ENCODE measurements around the gene CNIH3. TPM values are rescaled to one million over a fixed set of nuclear protein-coding genes. Genes with fewer than 3 reads are reported as not detected.

CNIH3 gene
- total RNA-seq, 1 experiment from 2014 or later = 4.2 TPM

DNA sequence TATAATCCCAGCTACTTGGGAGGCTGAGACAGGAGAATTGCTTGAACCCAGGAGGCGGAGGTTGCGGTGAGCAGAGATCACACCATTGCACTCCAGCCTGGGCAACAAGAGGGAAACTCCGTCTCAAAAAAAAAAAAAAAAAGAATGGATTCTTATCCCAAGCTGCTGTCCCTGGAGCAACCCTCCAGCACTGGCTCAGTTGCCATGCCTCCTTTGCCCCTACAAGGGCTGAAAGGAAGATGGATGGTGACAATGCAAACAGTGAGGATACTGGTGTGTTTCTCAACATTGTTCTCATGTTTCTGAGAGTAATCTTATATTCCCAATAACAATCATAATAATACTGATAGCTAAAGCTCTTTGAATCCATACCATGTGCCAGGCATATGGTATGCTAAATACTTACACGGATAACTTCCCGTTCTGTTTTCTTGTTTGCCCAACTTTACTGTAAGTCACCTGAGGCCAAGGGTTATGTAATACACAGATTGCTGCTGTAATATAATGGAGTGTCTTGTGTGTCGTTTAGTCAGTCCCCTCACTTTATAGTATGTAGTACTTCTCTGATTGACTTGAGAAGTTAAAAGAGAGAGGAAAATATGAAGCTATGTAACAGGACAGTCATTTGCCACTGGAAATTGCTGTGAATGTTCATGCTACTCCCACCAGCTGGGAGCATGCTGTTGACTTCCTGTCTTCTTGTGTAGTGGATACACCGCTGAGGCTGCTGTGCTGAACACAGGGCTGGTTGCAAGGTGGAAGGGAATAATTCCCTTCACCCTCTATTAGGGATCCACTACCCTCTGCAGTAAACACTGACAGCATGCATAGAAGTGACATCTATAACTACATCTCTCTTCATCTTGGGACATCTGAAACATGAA, 153.6 kb downstream of the CNIH3 start:
- Mint-ChIP-seq H3K4me3 (no peak overlapping the region), H3K27ac (no peak overlapping the region), H3K4me1 (peaks cover 37 to 44% of the 10 kb centered on the region in 2 experiments), H3K36me3 (ENCODE audit: insufficient read depth in 1 of 3, low read depth in 3 of 3) (no peaks in the 10 kb centered on the region), H3K27me3 (ENCODE audit: low read depth) (peaks cover 4% of the 10 kb centered on the region), H3K9me3 (no peaks in the 10 kb centered on the region; a peak in 1 of 5 replicates)
- Histone ChIP-seq H2BK20ac (ENCODE audit: low read depth, low read length, poor library complexity, severe bottlenecking) (no peak overlapping the region), H3K23ac (ENCODE audit: insufficient read length, low read depth, low read length) (no peak overlapping the region), H2BK15ac (ENCODE audit: low read depth, low read length) (no peak overlapping the region), H3T11ph (ENCODE audit: low read length) (no peak overlapping the region), H3K18ac (ENCODE audit: insufficient read length, low read depth, low read length) (no peak overlapping the region), H4K91ac (ENCODE audit: insufficient read length, low read depth, low read length) (no peak overlapping the region), H2BK120ac (ENCODE audit: low read depth, low read length, poor library complexity, severe bottlenecking) (no peak overlapping the region), H2BK12ac (ENCODE audit: insufficient read length, low read depth, low read length) (no peak overlapping the region), H4K8ac (replicated peaks; ENCODE audit: insufficient read length, low read depth, low read length) (no peak overlapping the region), H3K4me1 (ENCODE audit: insufficient read depth, low read length) (no peaks in the 10 kb centered on the region; the same call in 1 of the 2 replicates), H4K20me1 (ENCODE audit: control insufficient read depth, insufficient read depth, insufficient read length) (no peaks in the 10 kb centered on the region), H3K27ac (ENCODE audit: insufficient read length, low read depth, low read length) (no peak overlapping the region), H3K4ac (ENCODE audit: low read depth, low read length) (no peak overlapping the region), H3K14ac (ENCODE audit: insufficient read depth, low read length) (no peak overlapping the region), H4K5ac (ENCODE audit: insufficient read length, low read depth, low read length) (no peak overlapping the region), H2BK5ac (ENCODE audit: insufficient read length, low read length) (no peak overlapping the region), H3K23me2 (ENCODE audit: insufficient read length, low read depth, low read length, poor library complexity, severe bottlenecking) (no peaks in the 10 kb centered on the region), H3K27me3 (ENCODE audit: insufficient read depth, low read length) (no peaks in the 10 kb centered on the region), H3K4me2 (ENCODE audit: insufficient read depth, insufficient read length, low read length) (no peak overlapping the region), H3K79me2 (ENCODE audit: insufficient read depth, low read length) (no peaks in the 10 kb centered on the region), H2AFZ (ENCODE audit: low read length) (no peak overlapping the region), H2AK5ac (ENCODE audit: insufficient read length, low read length) (no peak overlapping the region), H3K9me3 (ENCODE audit: control insufficient read depth, low read depth, low read length) (no peaks in the 10 kb centered on the region), H3K9ac (ENCODE audit: extremely low read depth, insufficient read length, low read length) (no peak overlapping the region), H3K56ac (ENCODE audit: insufficient read length, low read depth, low read length) (no peak overlapping the region), H3K79me1 (ENCODE audit: insufficient read depth, low read depth, low read length, poor library complexity, severe bottlenecking) (no peaks in the 10 kb centered on the region)
- DNase-seq = no peak
- WGBS (ENCODE audit: extremely low coverage, insufficient read length, low lambda C conversion rate) = no CpG with 5 or more reads among the region's 7 CpGs
- TF ChIP-seq, protein P1, sequence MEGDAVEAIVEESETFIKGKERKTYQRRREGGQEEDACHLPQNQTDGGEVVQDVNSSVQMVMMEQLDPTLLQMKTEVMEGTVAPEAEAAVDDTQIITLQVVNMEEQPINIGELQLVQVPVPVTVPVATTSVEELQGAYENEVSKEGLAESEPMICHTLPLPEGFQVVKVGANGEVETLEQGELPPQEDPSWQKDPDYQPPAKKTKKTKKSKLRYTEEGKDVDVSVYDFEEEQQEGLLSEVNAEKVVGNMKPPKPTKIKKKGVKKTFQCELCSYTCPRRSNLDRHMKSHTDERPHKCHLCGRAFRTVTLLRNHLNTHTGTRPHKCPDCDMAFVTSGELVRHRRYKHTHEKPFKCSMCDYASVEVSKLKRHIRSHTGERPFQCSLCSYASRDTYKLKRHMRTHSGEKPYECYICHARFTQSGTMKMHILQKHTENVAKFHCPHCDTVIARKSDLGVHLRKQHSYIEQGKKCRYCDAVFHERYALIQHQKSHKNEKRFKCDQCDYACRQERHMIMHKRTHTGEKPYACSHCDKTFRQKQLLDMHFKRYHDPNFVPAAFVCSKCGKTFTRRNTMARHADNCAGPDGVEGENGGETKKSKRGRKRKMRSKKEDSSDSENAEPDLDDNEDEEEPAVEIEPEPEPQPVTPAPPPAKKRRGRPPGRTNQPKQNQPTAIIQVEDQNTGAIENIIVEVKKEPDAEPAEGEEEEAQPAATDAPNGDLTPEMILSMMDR (conservative IDR thresholded peaks at IDR 0.05) = no peak
